H1 (cell line): ENCODE results near the gene VEGFC. TPM values are rescaled to one million over a fixed set of nuclear protein-coding genes. Genes with fewer than 3 reads are reported as not detected.

Experiments used
- CTCF ChIA-PET: fragments of 300-600 bp; sonication (Branson Sonifier 250); formaldehyde crosslinking; loops from one replicate; lab custom pipeline; 2021; ENCODE audit not compliant: partially characterized antibody; lab: Charles Lee
- POLR2A ChIA-PET: fragments of 300-600 bp; sonication (Branson Sonifier 250); formaldehyde crosslinking; loops from one replicate; lab custom pipeline; 2021; ENCODE audit warnings: inconsistent platforms; ENCODE audit not compliant: partially characterized antibody; lab: Charles Lee
- DNase-seq, 2 experiments: peaks; one replicate each; pipeline versions ENCODE4 v3.0.0 to v3.0.0-alpha.2; 2010 to 2022; ENCODE audit warnings: low spot score in 2 of 2, low read depth in 1 of 2, mixed read lengths in 1 of 2
- FAIRE-seq: peaks from 2 replicates; lab custom pipeline; 2011; peaks lifted over from hg19 to GRCh38; lab: Jason Lieb, UNC
- H2AFZ ChIP-seq: 2 replicates; pipeline ENCODE4 v1.8.1; 2012; ENCODE audit warnings: low read length, inconsistent platforms
- H2AK5ac ChIP-seq: 2 replicates; pipeline ENCODE4 v1.6.1; 2013; ENCODE audit warnings: low read depth, low read length
- H2BK120ac ChIP-seq: replicated peaks from 2 replicates; pipeline ENCODE3; 2013; ENCODE audit warnings: low read depth, low read length, inconsistent platforms
- H2BK12ac ChIP-seq: 2 replicates; pipeline ENCODE4 v1.6.1; 2013; ENCODE audit warnings: low read depth, low read length
- H2BK15ac ChIP-seq: 2 replicates; pipeline ENCODE4 v1.6.1; 2013; ENCODE audit warnings: low read length
- H2BK20ac ChIP-seq: 2 replicates; pipeline ENCODE4 v1.6.1; 2013; ENCODE audit warnings: low read length
- H2BK5ac ChIP-seq: 2 replicates; pipeline ENCODE4 v1.6.1; 2013; ENCODE audit warnings: low read depth, low read length
- H3K14ac ChIP-seq: 2 replicates; pipeline ENCODE4 v1.6.1; 2013; ENCODE audit warnings: inconsistent platforms; ENCODE audit not compliant: insufficient read length
- H3K18ac ChIP-seq: 2 replicates; pipeline ENCODE4 v1.6.1; 2013; ENCODE audit warnings: low read length; ENCODE audit errors: extremely low read depth
- H3K23ac ChIP-seq: 2 replicates; pipeline ENCODE4 v1.6.1; 2013; ENCODE audit warnings: inconsistent platforms; ENCODE audit not compliant: insufficient read length
- H3K23me2 ChIP-seq: 2 replicates; pipeline ENCODE4 v1.6.1; 2013; ENCODE audit warnings: low read depth, low read length
- H3K27ac ChIP-seq: 2 replicates; pipeline ENCODE4 v1.6.1; 2011; ENCODE audit warnings: low read depth, low read length, inconsistent platforms
- H3K27me3 ChIP-seq, 4 experiments: replicated peaks in 1 of 4; 1 replicate in 1 of 4; 2 replicates in 3 of 4; pipeline versions ENCODE4 v1.6.1 to v1.8.1; 2011 to 2013; ENCODE audit warnings: low read length in 3 of 4, mild to moderate bottlenecking in 3 of 4, inconsistent platforms in 2 of 4, mixed read lengths in 2 of 4, moderate library complexity in 1 of 4; ENCODE audit not compliant: control insufficient read depth in 3 of 4, insufficient read depth in 3 of 4; ENCODE audit errors: extremely low read depth in 1 of 4
- H3K36me3 ChIP-seq, 4 experiments: 2 replicates each; pipeline versions ENCODE4 v1.6.1 to v1.8.1; 2011 to 2013; ENCODE audit warnings: mild to moderate bottlenecking in 4 of 4, low read length in 3 of 4, moderate library complexity in 2 of 4, control low read depth in 1 of 4, inconsistent platforms in 1 of 4; ENCODE audit not compliant: insufficient read depth in 4 of 4, control insufficient read depth in 2 of 4
- H3K4ac ChIP-seq: replicated peaks from 2 replicates; pipeline ENCODE3; 2013; ENCODE audit warnings: low read length, low read depth, mixed read lengths, inconsistent platforms; ENCODE audit not compliant: insufficient read length
- H3K4me1 ChIP-seq, 4 experiments: replicated peaks in 1 of 4; 1 replicate in 1 of 4; 2 replicates in 3 of 4; pipeline versions ENCODE4 v1.6.1 to v1.8.1; 2011 to 2013; ENCODE audit warnings: low read length in 3 of 4, inconsistent platforms in 2 of 4, mixed read lengths in 1 of 4; ENCODE audit not compliant: insufficient read depth in 4 of 4, control insufficient read depth in 3 of 4
- H3K4me2 ChIP-seq, 2 experiments: 2 replicates each; pipeline versions ENCODE4 v1.6.1 to v1.8.1; 2011 to 2013; ENCODE audit warnings: low read depth in 2 of 2, low read length in 2 of 2, control low read depth in 1 of 2, inconsistent platforms in 1 of 2, mild to moderate bottlenecking in 1 of 2; ENCODE audit not compliant: insufficient read depth in 1 of 2
- H3K4me3 ChIP-seq, 4 experiments: fragments of 200-600, 300-600 bp in 1 of 4; sonication (generic), shearing (Covaris generic), sonication (Bioruptor Twin) in 1 of 4; 2 replicates each; pipeline versions ENCODE4 v1.5.1 to v1.8.1; 2011 to 2016; ENCODE audit warnings: low read length in 4 of 4, low read depth in 3 of 4, control low read depth in 2 of 4, inconsistent platforms in 2 of 4, mild to moderate bottlenecking in 2 of 4, mixed read lengths in 1 of 4, moderate library complexity in 1 of 4; ENCODE audit not compliant: insufficient read depth in 2 of 4; ENCODE audit errors: extremely low read depth in 1 of 4
- H3K56ac ChIP-seq: replicated peaks from 2 replicates; pipeline ENCODE3; 2013; ENCODE audit warnings: low read depth, mild to moderate bottlenecking, mixed read lengths, low read length, inconsistent platforms; ENCODE audit not compliant: insufficient read length
- H3K79me1 ChIP-seq: 2 replicates; pipeline ENCODE4 v1.6.1; 2013; ENCODE audit warnings: low read depth, low read length, control low read depth
- H3K79me2 ChIP-seq, 2 experiments: 2 replicates each; pipeline versions ENCODE4 v1.6.1 to v1.8.1; 2012 to 2013; ENCODE audit warnings: low read length in 2 of 2, mild to moderate bottlenecking in 2 of 2, inconsistent platforms in 1 of 2; ENCODE audit not compliant: insufficient read depth in 2 of 2, control insufficient read depth in 1 of 2
- H3K9ac ChIP-seq, 4 experiments: replicated peaks in 1 of 4; 1 replicate in 1 of 4; 2 replicates in 3 of 4; pipeline versions ENCODE4 v1.6.1 to v1.8.1; 2011 to 2013; ENCODE audit warnings: low read depth in 3 of 4, low read length in 3 of 4, control low read depth in 2 of 4, mild to moderate bottlenecking in 2 of 4, moderate library complexity in 2 of 4, inconsistent platforms in 1 of 4; ENCODE audit errors: extremely low read depth in 1 of 4
- H3K9me3 ChIP-seq, 2 experiments: 2 replicates each; pipeline versions ENCODE4 v1.6.1 to v1.8.1; 2012 to 2013; ENCODE audit warnings: mild to moderate bottlenecking in 2 of 2, moderate library complexity in 2 of 2, control low read depth in 1 of 2, inconsistent platforms in 1 of 2, low read depth in 1 of 2, low read length in 1 of 2, mixed read lengths in 1 of 2; ENCODE audit not compliant: insufficient read depth in 2 of 2
- H4K20me1 ChIP-seq, 2 experiments: replicated peaks in 1 of 2; 2 replicates each; pipeline versions ENCODE3 to v1.8.1; 2011 to 2013; ENCODE audit warnings: inconsistent platforms in 2 of 2, low read length in 2 of 2, mild to moderate bottlenecking in 1 of 2; ENCODE audit not compliant: insufficient read depth in 2 of 2, control insufficient read depth in 1 of 2
- H4K5ac ChIP-seq: 2 replicates; pipeline ENCODE4 v1.6.1; 2013; ENCODE audit warnings: low read length, low read depth, mixed read lengths, inconsistent platforms; ENCODE audit not compliant: insufficient read length
- H4K8ac ChIP-seq: 2 replicates; pipeline ENCODE4 v1.8.0; 2013; ENCODE audit warnings: mild to moderate bottlenecking, moderate library complexity, low read length, inconsistent platforms; ENCODE audit not compliant: insufficient read depth; ENCODE audit errors: extremely low read depth
- H4K91ac ChIP-seq: replicated peaks from 2 replicates; pipeline ENCODE3; 2013; ENCODE audit warnings: low read length, mixed read lengths, inconsistent platforms; ENCODE audit not compliant: insufficient read length
- CREB1 ChIP-seq: IDR thresholded peaks from 2 replicates; pipeline ENCODE4 v1.6.1; 2012; ENCODE audit warnings: inconsistent platforms
- GABPA ChIP-seq: IDR thresholded peaks from 2 replicates; pipeline ENCODE4 v1.6.1; 2011; ENCODE audit warnings: mild to moderate bottlenecking, low read length, moderate library complexity, borderline replicate concordance; ENCODE audit not compliant: insufficient read depth
- HDAC6 ChIP-seq: IDR thresholded peaks from one replicate; pipeline ENCODE4 v1.7.1; 2012; ENCODE audit warnings: low read depth, mild to moderate bottlenecking, inconsistent platforms, low read length, moderate library complexity
- POLR2A ChIP-seq, 2 experiments: IDR thresholded peaks; 1 replicate in 1 of 2; 2 replicates in 1 of 2; pipeline ENCODE4 v1.6.1; 2011; ENCODE audit warnings: low read depth in 2 of 2, low read length in 2 of 2, mild to moderate bottlenecking in 2 of 2; ENCODE audit errors: control extremely low read depth in 1 of 2
- SP4 ChIP-seq: IDR thresholded peaks from 2 replicates; pipeline ENCODE4 v1.6.1; 2012; ENCODE audit warnings: low read length, inconsistent platforms
- SRF ChIP-seq: IDR thresholded peaks from 2 replicates; pipeline ENCODE4 v1.6.1; 2011; ENCODE audit warnings: mild to moderate bottlenecking, low read depth, low read length, moderate library complexity
- SUZ12 ChIP-seq: fragments of 200-600 bp; sonication (generic); IDR thresholded peaks from 2 replicates; pipeline ENCODE4 v1.6.1; 2012; ENCODE audit warnings: mild to moderate bottlenecking, inconsistent platforms, low read length, moderate library complexity, mixed read lengths
- WGBS, 2 experiments: shearing (Covaris generic) in 1 of 2; methylation state at CpG; one replicate each; pipeline versions ENCODE4 v1.1.6 to v1.1.7; 2013 to 2015; ENCODE audit warnings: low lambda C conversion rate in 2 of 2, mixed read lengths in 2 of 2, inconsistent platforms in 1 of 2, low coverage in 1 of 2, missing lambda C conversion rate in 1 of 2; ENCODE audit not compliant: insufficient replicate concordance in 2 of 2, insufficient coverage in 1 of 2, insufficient read length in 1 of 2; ENCODE audit errors: extremely low coverage in 1 of 2, missing lambda C conversion rate in 1 of 2; 5-methylcytosine and 5-hydroxymethylcytosine counted together
- polyA plus RNA-seq, 7 experiments: library from polyadenylated mRNA; depleted of rRNA in 3 of 7; stranded (reverse) in 5 of 7; unstranded in 2 of 7; fragments of >200 nt in 5 of 7; fragments of 200-250 nt in 2 of 7; gene quantifications; 1 replicate in 5 of 7; 2 replicates in 1 of 7; 4 replicates in 1 of 7; pipeline versions ENCODE4 v1.2.1 to v1.2.3, GENCODE V29; 2011 to 2013; ENCODE audit warnings: missing spikeins in 2 of 7, mixed read lengths in 2 of 7
- total RNA-seq: library from RNA; stranded (reverse); fragmentation: NEBNext Ultra II Directional; extraction: Animal tissue kit (Norgen Biotek cat#: 25700); gene quantifications from 2 replicates; pipeline ENCODE4 v1.2.1, GENCODE V29; 2021
- TF ChIP-seq, protein P1 (sequence below): IDR thresholded peaks from 2 replicates; pipeline ENCODE4 v1.6.1; 2012; ENCODE audit warnings: inconsistent platforms

Gene VEGFC
- total and polyA plus RNA-seq, 2 of the 8 experiments (the other 6 are each of a cell fraction or from before 2014, with no cell fraction given) = 0.53 to 1.4 TPM

DNA sequence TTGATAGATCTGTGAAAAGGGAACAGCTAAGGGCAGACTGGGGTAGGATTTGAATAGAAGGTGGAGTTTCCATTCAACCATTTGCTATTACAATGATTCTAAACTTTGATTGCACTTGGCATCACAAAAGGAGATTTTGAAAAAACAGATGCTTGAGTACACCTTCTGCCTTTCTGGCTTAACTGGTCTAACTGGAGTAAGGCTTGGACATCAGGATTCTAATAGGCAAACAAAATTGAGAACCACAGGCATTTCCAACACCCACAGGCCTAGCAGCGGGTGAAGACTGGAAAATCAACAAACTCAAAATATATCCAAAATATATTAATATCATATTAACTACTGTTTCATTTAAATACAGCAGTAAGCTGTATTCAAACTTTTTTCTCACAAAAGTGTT is 1.9 kb upstream of the VEGFC start:
- no peak overlapping the region for H2BK12ac ChIP-seq
- H4K20me1 ChIP-seq = no peaks in the 10 kb centered on the region
- peaks cover 2% of the 10 kb centered on the region; the same call in 1 of the 2 replicates for H3K23me2 ChIP-seq
- no peak overlapping the region for H2BK120ac ChIP-seq
- no peak overlapping the region for H3K9ac ChIP-seq
- no peak overlapping the region for H4K91ac ChIP-seq
- no peak overlapping the region for H3K4me3 ChIP-seq
- no peak overlapping the region for H4K8ac ChIP-seq
- no peak overlapping the region for H3K27ac ChIP-seq
- DNase-seq = no peak
- TF ChIP-seq, protein P1, sequence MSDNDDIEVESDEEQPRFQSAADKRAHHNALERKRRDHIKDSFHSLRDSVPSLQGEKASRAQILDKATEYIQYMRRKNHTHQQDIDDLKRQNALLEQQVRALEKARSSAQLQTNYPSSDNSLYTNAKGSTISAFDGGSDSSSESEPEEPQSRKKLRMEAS = no peak
- no peak for TF ChIP-seq GABPA
- TF ChIP-seq POLR2A (IDR thresholded peaks at IDR 0.05; ENCODE audit: control extremely low read depth in 1 of 2, low read depth in 2 of 2, low read length in 2 of 2) = no peak
- no peak for TF ChIP-seq CREB1
- TF ChIP-seq SRF = no peak
- no peak for TF ChIP-seq SUZ12
- no peak for TF ChIP-seq HDAC6
- TF ChIP-seq SP4 = no peak
- no peak overlapping the region for H4K5ac ChIP-seq
- no peak overlapping the region for H2BK5ac ChIP-seq
- no peak overlapping the region for H3K23ac ChIP-seq
- H3K9me3 ChIP-seq = no peaks in the 10 kb centered on the region
- H3K79me1 ChIP-seq = no peaks in the 10 kb centered on the region
- H3K27me3 ChIP-seq = peaks cover 4 to 18% (median 9%) of the 10 kb centered on the region in 4 experiments
- ChIA-PET CTCF (interaction anchor here (0.6 to 1.5 kb wide), 4 partner anchors 11 to 418 kb away, joined by 3 to 4 read pairs (median 3); no protein-coding TSS in a partner anchor), POLR2A (no interaction called here)
- no peak overlapping the region for H3K18ac ChIP-seq
- H2AK5ac ChIP-seq = no peak overlapping the region
- H3K4me1 ChIP-seq = no peaks in the 10 kb centered on the region
- FAIRE-seq = no peak
- H3K4ac ChIP-seq = no peak overlapping the region
- no peaks in the 10 kb centered on the region for H3K79me2 ChIP-seq
- no peak overlapping the region for H3K4me2 ChIP-seq
- H3K14ac ChIP-seq = no peak overlapping the region
- H3K56ac ChIP-seq = no peak overlapping the region
- 88% methylated on average over 1 of the region's 1 CpG; no CpG with 5 or more reads in 1 of the 2 experiments for WGBS, 2 experiments
- no peak overlapping the region for H2AFZ ChIP-seq
- no peaks in the 10 kb centered on the region for H3K36me3 ChIP-seq
- no peak overlapping the region for H2BK15ac ChIP-seq
- H2BK20ac ChIP-seq = no peak overlapping the region
